ENCODE data around the gene AP4E1.

DNA sequence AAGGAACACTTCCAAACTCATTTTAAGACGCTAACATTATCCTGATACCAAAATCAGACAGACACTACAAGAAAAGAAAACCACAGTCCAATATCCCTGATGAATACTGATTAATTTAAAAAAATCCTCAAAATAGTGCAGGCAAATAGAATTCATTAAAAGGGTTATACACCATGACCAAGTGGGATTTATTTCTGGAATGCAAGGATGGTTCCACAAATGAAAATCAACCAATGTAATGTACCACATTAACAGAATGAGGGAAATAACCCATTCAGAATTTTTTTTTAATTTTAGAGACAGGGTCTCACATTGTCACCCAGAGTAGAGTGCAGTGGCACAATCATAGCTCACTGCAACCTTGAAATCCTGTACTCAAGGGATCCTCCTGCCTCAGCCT, 17.3 kb upstream of the AP4E1 start:
- TF ChIP-seq, protein P1, sequence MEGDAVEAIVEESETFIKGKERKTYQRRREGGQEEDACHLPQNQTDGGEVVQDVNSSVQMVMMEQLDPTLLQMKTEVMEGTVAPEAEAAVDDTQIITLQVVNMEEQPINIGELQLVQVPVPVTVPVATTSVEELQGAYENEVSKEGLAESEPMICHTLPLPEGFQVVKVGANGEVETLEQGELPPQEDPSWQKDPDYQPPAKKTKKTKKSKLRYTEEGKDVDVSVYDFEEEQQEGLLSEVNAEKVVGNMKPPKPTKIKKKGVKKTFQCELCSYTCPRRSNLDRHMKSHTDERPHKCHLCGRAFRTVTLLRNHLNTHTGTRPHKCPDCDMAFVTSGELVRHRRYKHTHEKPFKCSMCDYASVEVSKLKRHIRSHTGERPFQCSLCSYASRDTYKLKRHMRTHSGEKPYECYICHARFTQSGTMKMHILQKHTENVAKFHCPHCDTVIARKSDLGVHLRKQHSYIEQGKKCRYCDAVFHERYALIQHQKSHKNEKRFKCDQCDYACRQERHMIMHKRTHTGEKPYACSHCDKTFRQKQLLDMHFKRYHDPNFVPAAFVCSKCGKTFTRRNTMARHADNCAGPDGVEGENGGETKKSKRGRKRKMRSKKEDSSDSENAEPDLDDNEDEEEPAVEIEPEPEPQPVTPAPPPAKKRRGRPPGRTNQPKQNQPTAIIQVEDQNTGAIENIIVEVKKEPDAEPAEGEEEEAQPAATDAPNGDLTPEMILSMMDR (IDR thresholded peaks at IDR 0.05), result no peak
- TF ChIP-seq EP300 (IDR thresholded peaks at IDR 0.05) (no peak), POLR2AphosphoS5 (IDR thresholded peaks at IDR 0.05) (no peak), POLR2A (IDR thresholded peaks at IDR 0.05) (no peak)
